Endothelial cell of umbilical vein (primary cell): ENCODE measurements around the gene WDR27. TPM values are rescaled to one million over a fixed set of nuclear protein-coding genes. Genes with fewer than 3 reads are reported as not detected.
"Not testable (repeated sequence)": the region's sequence is repeated elsewhere in the genome, so short reads cannot be mapped to it uniquely, and the experiment has no call there.

Source experiments
- BruUV-seq: library from RNA; stranded (reverse); fragments of 400-500 nt; replicated peaks from 2 replicates; lab custom pipeline; 2021; lab: Mats Ljungman, UMichigan
- CTCF ChIA-PET: fragments of 300-600, 350-600 bp; sonication (Branson Sonifier 250); formaldehyde crosslinking; loops from one replicate; lab custom pipeline; 2021; ENCODE audit warnings: antibody characterized with exemption, inconsistent platforms; lab: Charles Lee
- POLR2A ChIA-PET: fragments of 300-600, 350-600 bp; sonication (Branson Sonifier 250); formaldehyde crosslinking; loops from one replicate; lab custom pipeline; 2021; ENCODE audit warnings: antibody characterized with exemption, inconsistent platforms; lab: Charles Lee
- DNase-seq: peaks from one replicate; pipeline ENCODE4 v3.0.0-alpha.2; 2011; ENCODE audit warnings: low read depth, low spot score
- FAIRE-seq: peaks from 2 replicates; lab custom pipeline; 2011; peaks lifted over from hg19 to GRCh38; lab: Jason Lieb, UNC
- H2AFZ ChIP-seq: 2 replicates; pipeline ENCODE4 v1.6.0; 2012; ENCODE audit warnings: low read depth, low read length, control low read depth, inconsistent platforms
- H3K27ac ChIP-seq: 2 replicates; pipeline ENCODE4 v1.5.1; 2011; ENCODE audit warnings: low read depth, mild to moderate bottlenecking, control low read depth, low read length, moderate library complexity; ENCODE audit not compliant: insufficient read depth
- H3K27me3 ChIP-seq, 2 experiments: 2 replicates each; pipeline versions ENCODE4 v1.6.0 to v1.6.1; 2011; ENCODE audit warnings: low read length in 2 of 2, mixed read lengths in 1 of 2; ENCODE audit not compliant: control insufficient read depth in 2 of 2, insufficient read depth in 2 of 2
- H3K36me3 ChIP-seq, 2 experiments: 2 replicates in 1 of 2; 3 replicates in 1 of 2; pipeline ENCODE4 v1.5.1; 2011; ENCODE audit warnings: low read length in 2 of 2, mild to moderate bottlenecking in 1 of 2, moderate library complexity in 1 of 2; ENCODE audit not compliant: control insufficient read depth in 2 of 2, insufficient read depth in 2 of 2; ENCODE audit errors: extremely low read depth in 1 of 2
- H3K4me1 ChIP-seq: 3 replicates; pipeline ENCODE4 v1.5.1; 2011; ENCODE audit warnings: mild to moderate bottlenecking, low read length; ENCODE audit not compliant: control insufficient read depth, insufficient read depth; ENCODE audit errors: extremely low read depth
- H3K4me2 ChIP-seq: 2 replicates; pipeline ENCODE4 v1.6.1; 2011; ENCODE audit warnings: low read length, control low read depth, mixed read lengths; ENCODE audit not compliant: insufficient read depth
- H3K4me3 ChIP-seq, 3 experiments: fragments of 200-600 bp in 1 of 3; sonication (generic), shearing (Covaris generic) in 1 of 3; replicated peaks in 1 of 3; 2 replicates each; pipeline ENCODE4 v1.5.1; 2011 to 2016; ENCODE audit warnings: control low read depth in 3 of 3, low read length in 3 of 3, mild to moderate bottlenecking in 2 of 3, inconsistent platforms in 1 of 3, low read depth in 1 of 3, moderate library complexity in 1 of 3; ENCODE audit not compliant: insufficient read depth in 1 of 3
- H3K79me2 ChIP-seq: 2 replicates; pipeline ENCODE4 v1.6.0; 2012; ENCODE audit warnings: low read length, inconsistent platforms; ENCODE audit not compliant: control insufficient read depth, insufficient read depth
- H3K9ac ChIP-seq: replicated peaks from 2 replicates; pipeline ENCODE3; 2011; ENCODE audit warnings: low read length, control low read depth; ENCODE audit not compliant: insufficient read depth; ENCODE audit errors: extremely low read depth
- H3K9me1 ChIP-seq: replicated peaks from 3 replicates; pipeline ENCODE4 v1.6.0; 2011; ENCODE audit warnings: mild to moderate bottlenecking, low read length; ENCODE audit not compliant: control insufficient read depth, insufficient read depth; ENCODE audit errors: extremely low read depth
- H3K9me3 ChIP-seq: replicated peaks from 2 replicates; pipeline ENCODE4 v1.5.1; 2012; ENCODE audit warnings: low read length, inconsistent platforms; ENCODE audit not compliant: control insufficient read depth, insufficient read depth
- H4K20me1 ChIP-seq: replicated peaks from 2 replicates; pipeline ENCODE3; 2011; ENCODE audit warnings: mild to moderate bottlenecking, low read length; ENCODE audit not compliant: control insufficient read depth, insufficient read depth; ENCODE audit errors: extremely low read depth
- CTCF ChIP-seq, 2 donors: IDR thresholded peaks; 1 replicate in 1 of 2; 2 replicates in 1 of 2; pipeline ENCODE4 v1.5.1; 2011; ENCODE audit warnings: low read length in 2 of 2, mild to moderate bottlenecking in 2 of 2, moderate library complexity in 2 of 2, control low read depth in 1 of 2, inconsistent platforms in 1 of 2, low read depth in 1 of 2; ENCODE audit not compliant: insufficient read depth in 1 of 2; ENCODE audit errors: extremely low read depth in 1 of 2
- EZH2 ChIP-seq: IDR thresholded peaks from 2 replicates; pipeline ENCODE4 v1.6.1; 2012; ENCODE audit warnings: borderline replicate concordance, low read depth, mild to moderate bottlenecking, moderate library complexity, low read length, inconsistent platforms; ENCODE audit not compliant: severe bottlenecking
- FOS ChIP-seq: IDR thresholded peaks from 2 replicates; pipeline ENCODE4 v1.6.1; 2011; ENCODE audit warnings: mild to moderate bottlenecking, low read length, moderate library complexity, borderline replicate concordance; ENCODE audit not compliant: insufficient read depth
- GATA2 ChIP-seq: IDR thresholded peaks from 2 replicates; pipeline ENCODE4 v1.7.0; 2011; ENCODE audit warnings: low read depth, mild to moderate bottlenecking, moderate library complexity, mixed read lengths, low read length; ENCODE audit not compliant: insufficient read length, insufficient read depth
- JUN ChIP-seq: IDR thresholded peaks from 2 replicates; pipeline ENCODE4 v1.6.1; 2011; ENCODE audit warnings: borderline replicate concordance, low read depth; ENCODE audit not compliant: insufficient read length, insufficient read depth
- MYC ChIP-seq: IDR thresholded peaks from one replicate; pipeline ENCODE4 v1.6.1; 2011; ENCODE audit warnings: mild to moderate bottlenecking, low read depth, low read length
- POLR2A ChIP-seq: IDR thresholded peaks from 2 replicates; pipeline ENCODE4 v1.6.1; 2012; ENCODE audit warnings: low read depth, mild to moderate bottlenecking, control low read depth, low read length
- POLR2AphosphoS5 ChIP-seq: IDR thresholded peaks from 2 replicates; pipeline ENCODE4 v1.6.1; 2012; ENCODE audit warnings: low read depth, mild to moderate bottlenecking, control low read depth, low read length, moderate library complexity; ENCODE audit not compliant: insufficient read depth
- dilution Hi-C: fragments of 300-500 bp; cut with MboI; formaldehyde crosslinking; loops from one replicate; pipeline ENCODE4 v1.15.0; 2019; ENCODE audit warnings: low sequenced_read_pairs; ENCODE audit not compliant: extremely low pct_ligation_motif_present
- intact Hi-C: fragments of 100-400 bp; cut with micrococcal nuclease; formaldehyde crosslinking; loops from one replicate; pipeline ENCODE4 v1.10.0; 2022
- polyA plus RNA-seq, 4 experiments: library from polyadenylated mRNA; depleted of rRNA in 3 of 4; stranded (reverse) in 3 of 4; unstranded in 1 of 4; fragments of >200 nt; gene quantifications; 2 replicates each; pipeline versions ENCODE4 v1.2.1 to v1.2.3, GENCODE V29; 2011 to 2012; ENCODE audit warnings: missing spikeins in 1 of 4
- total RNA-seq: library from RNA; stranded (reverse); gene quantifications from 2 replicates; pipeline ENCODE4 v1.2.3, GENCODE V29; 2021
- TF ChIP-seq, protein P1 (sequence below): IDR thresholded peaks from 2 replicates; pipeline ENCODE4 v1.6.1; 2011; ENCODE audit not compliant: insufficient read depth, insufficient read length

WDR27 gene
- total and polyA plus RNA-seq, 2 donors (not counting 3 experiments of a cell fraction or from before 2014, with no cell fraction given), result 60.1 to 69.7 TPM

DNA sequence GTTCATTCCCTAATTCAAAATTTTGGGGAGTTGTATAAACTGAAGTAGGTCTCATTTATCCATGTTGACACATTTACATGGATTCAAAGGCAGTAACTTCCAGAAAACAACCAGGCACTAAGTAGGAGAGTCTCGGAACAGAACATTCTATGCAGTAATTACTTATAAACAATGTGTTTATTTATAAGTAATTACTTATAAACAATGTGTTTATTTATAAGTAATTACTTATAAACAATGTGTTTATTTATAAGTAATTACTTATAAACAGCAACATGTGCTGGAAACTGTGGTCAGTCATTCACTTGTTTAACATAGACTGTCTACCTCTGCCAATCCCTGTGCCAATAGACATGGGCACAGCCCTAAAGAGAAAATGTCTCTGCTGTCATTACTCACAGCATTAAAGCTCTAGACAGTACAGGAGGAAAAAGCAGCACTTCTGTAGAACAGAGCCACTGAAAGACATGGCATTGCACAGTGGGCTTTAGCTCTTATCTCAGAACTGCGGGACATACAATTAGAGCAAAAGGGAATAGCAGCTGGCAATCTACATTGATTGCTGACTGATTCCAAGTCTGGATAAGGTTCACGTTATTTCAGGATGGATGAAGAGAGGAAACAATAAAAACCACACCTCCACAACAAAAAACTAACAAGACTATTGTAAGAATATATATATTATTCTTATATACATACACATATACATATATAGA, 188.2 kb downstream of the WDR27 start:
- ChIA-PET POLR2A (no interaction called here), CTCF (interaction anchor here (0.9 kb wide), 1 partner anchor 46 kb away, joined by 4 read pairs; no protein-coding TSS in a partner anchor)
- TF ChIP-seq MYC (no peak), POLR2A (no peak), FOS (no peak), GATA2 (no peak), POLR2AphosphoS5 (no peak), CTCF (IDR thresholded peaks at IDR 0.05; ENCODE audit: extremely low read depth in 1 of 2, insufficient read depth in 1 of 2, low read depth in 1 of 2, low read length in 2 of 2) (no peak), EZH2 (no peak), JUN (no peak)
- TF ChIP-seq, protein P1, sequence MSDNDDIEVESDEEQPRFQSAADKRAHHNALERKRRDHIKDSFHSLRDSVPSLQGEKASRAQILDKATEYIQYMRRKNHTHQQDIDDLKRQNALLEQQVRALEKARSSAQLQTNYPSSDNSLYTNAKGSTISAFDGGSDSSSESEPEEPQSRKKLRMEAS, result no peak
- H3K4me1 ChIP-seq, result no peaks in the 10 kb centered on the region
- FAIRE-seq, result no peak
- H3K9ac ChIP-seq, result no peak overlapping the region
- no peak overlapping the region for H2AFZ ChIP-seq
- no peak overlapping the region for H3K4me2 ChIP-seq
- no peaks in the 10 kb centered on the region for H3K27me3 ChIP-seq
- dilution Hi-C loops (no loop called here), intact Hi-C loops (no loop called here)
- no peak overlapping the region for H3K27ac ChIP-seq
- H3K36me3 ChIP-seq, result no peaks in the 10 kb centered on the region
- no peak overlapping the region for H3K4me3 ChIP-seq
- H3K79me2 ChIP-seq, result no peaks in the 10 kb centered on the region
- no peaks in the 10 kb centered on the region for H4K20me1 ChIP-seq
- DNase-seq, result no peak
- no peaks in the 10 kb centered on the region for H3K9me3 ChIP-seq
- no TSS peak for BruUV-seq
- H3K9me1 ChIP-seq, result no peaks in the 10 kb centered on the region

GRCh38 chr6:169511785-169512184, 190.0 kb downstream of the WDR27 start:
- CTCF ChIA-PET, result interaction anchor here (0.6 to 1.6 kb wide), 28 partner anchors 8 to 1018 kb away, joined by 3 to 11 read pairs (median 5); partner anchors contain the start of genes DYNLT2 and ERMARD
- intact Hi-C loops, H3K9me3 ChIP-seq, dilution Hi-C loops, H4K20me1 ChIP-seq, BruUV-seq, H3K4me3 ChIP-seq, H3K4me2 ChIP-seq, H3K27me3 ChIP-seq, H3K79me2 ChIP-seq, H3K27ac ChIP-seq, H2AFZ ChIP-seq, POLR2A ChIA-PET, DNase-seq, FAIRE-seq, H3K9me1 ChIP-seq, H3K4me1 ChIP-seq, H3K9ac ChIP-seq, H3K36me3 ChIP-seq: not testable (repeated sequence)
